Measurements from ENCODE around the gene RBM6.

GRCh38 chr3:50124800-50125178 is 184.8 kb downstream of the RBM6 start:
- no peak for TF ChIP-seq CTCF (IDR thresholded peaks at IDR 0.05)
- TF ChIP-seq SP1 (CRISPR knock-in tag; conservative IDR thresholded peaks at IDR 0.05), result no peak
- TF ChIP-seq FOXJ3 (CRISPR knock-in tag; IDR thresholded peaks at IDR 0.05; ENCODE audit: borderline replicate concordance), result no peak
- TF ChIP-seq NR2C2 (CRISPR knock-in tag; IDR thresholded peaks at IDR 0.05), result no peak
- TF ChIP-seq CBFB (CRISPR knock-in tag; IDR thresholded peaks at IDR 0.05; ENCODE audit: low read depth), result no peak
- no peak for TF ChIP-seq NR3C1 (CRISPR knock-in tag; conservative IDR thresholded peaks at IDR 0.05; ENCODE audit: low read depth)
- TF ChIP-seq USF2 (CRISPR knock-in tag; IDR thresholded peaks at IDR 0.05), result no peak
- TF ChIP-seq PREB (CRISPR knock-in tag; IDR thresholded peaks at IDR 0.05; ENCODE audit: borderline replicate concordance), result no peak
- no peak; the same call in 1 of the 2 replicates for TF ChIP-seq MAX (CRISPR knock-in tag; IDR thresholded peaks at IDR 0.05)
- no peak for TF ChIP-seq TCF7 (CRISPR knock-in tag; IDR thresholded peaks at IDR 0.05; ENCODE audit: low read depth)
- TF ChIP-seq ZNF532 (CRISPR knock-in tag; IDR thresholded peaks at IDR 0.05; ENCODE audit: borderline replicate concordance), result no peak
